NT2/D1 (cell line): ENCODE results near the gene CCDC40.

Experiments used
- SUZ12 ChIP-seq: IDR thresholded peaks from 2 replicates; pipeline ENCODE4 v1.6.1; 2011; ENCODE audit not compliant: insufficient read length, insufficient read depth; ENCODE audit errors: extremely low read depth
- YY1 ChIP-seq: IDR thresholded peaks from 2 replicates; pipeline ENCODE4 v1.6.1; 2011; ENCODE audit not compliant: insufficient read length, insufficient read depth
- ZNF274 ChIP-seq: IDR thresholded peaks from 2 replicates; pipeline ENCODE4 v1.6.1; 2011; ENCODE audit warnings: mild to moderate bottlenecking, low read depth, low read length

DNA sequence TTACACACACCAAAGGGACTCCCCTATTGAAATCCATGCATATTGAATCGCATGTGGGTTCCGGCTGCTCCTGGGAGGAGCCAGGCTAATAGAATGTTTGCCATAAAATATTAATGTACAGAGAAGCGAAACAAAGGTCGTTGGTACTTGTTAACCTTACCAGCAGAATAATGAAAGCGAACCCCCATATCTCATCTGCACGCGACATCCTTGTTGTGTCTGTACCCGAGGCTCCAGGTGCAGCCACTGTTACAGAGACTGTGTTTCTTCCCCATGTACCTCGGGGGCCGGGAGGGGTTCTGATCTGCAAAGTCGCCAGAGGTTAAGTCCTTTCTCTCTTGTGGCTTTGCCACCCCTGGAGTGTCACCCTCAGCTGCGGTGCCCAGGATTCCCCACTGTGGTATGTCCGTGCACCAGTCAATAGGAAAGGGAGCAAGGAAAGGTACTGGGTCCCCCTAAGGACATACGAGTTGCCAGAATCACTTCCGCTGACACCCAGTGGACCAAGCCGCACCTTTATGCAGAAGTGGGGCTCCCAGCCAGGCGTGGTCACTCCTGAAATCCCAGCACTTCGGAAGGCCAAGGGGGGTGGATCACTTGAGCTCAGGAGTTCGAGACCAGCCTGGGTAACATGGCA is 67.1 kb downstream of the CCDC40 start:
- TF ChIP-seq ZNF274 (no peak), SUZ12 (no peak), YY1 (no peak)
